DND-41 (cell line): ENCODE data around the gene SCCPDH.

Source experiments
- CTCF ChIP-seq: IDR thresholded peaks from 2 replicates; pipeline ENCODE4 v1.5.1; 2012; ENCODE audit warnings: borderline replicate concordance, low read length, moderate library complexity, mild to moderate bottlenecking; ENCODE audit not compliant: poor library complexity, severe bottlenecking; ENCODE audit errors: extremely low read depth
- EZH2 ChIP-seq: IDR thresholded peaks from 3 replicates; pipeline ENCODE4 v1.6.1; 2012; ENCODE audit warnings: borderline replicate concordance, low read depth, mild to moderate bottlenecking, moderate library complexity, low read length, inconsistent platforms; ENCODE audit not compliant: severe bottlenecking

- TF ChIP-seq CTCF: no peak
- no peak for TF ChIP-seq EZH2
These were observed 54.5 kb downstream of the SCCPDH start for GRCh38 chr1:246778663-246779062.
